ENCODE data around the gene ARHGAP27. TPM values are rescaled to one million over a fixed set of nuclear protein-coding genes. Genes with fewer than 3 reads are reported as not detected.

The ARHGAP27 gene
- total and polyA plus RNA-seq, 2 donors (not counting 1 experiment from before 2014, with no cell fraction given), result 0.57 to 3.3 TPM

DNA sequence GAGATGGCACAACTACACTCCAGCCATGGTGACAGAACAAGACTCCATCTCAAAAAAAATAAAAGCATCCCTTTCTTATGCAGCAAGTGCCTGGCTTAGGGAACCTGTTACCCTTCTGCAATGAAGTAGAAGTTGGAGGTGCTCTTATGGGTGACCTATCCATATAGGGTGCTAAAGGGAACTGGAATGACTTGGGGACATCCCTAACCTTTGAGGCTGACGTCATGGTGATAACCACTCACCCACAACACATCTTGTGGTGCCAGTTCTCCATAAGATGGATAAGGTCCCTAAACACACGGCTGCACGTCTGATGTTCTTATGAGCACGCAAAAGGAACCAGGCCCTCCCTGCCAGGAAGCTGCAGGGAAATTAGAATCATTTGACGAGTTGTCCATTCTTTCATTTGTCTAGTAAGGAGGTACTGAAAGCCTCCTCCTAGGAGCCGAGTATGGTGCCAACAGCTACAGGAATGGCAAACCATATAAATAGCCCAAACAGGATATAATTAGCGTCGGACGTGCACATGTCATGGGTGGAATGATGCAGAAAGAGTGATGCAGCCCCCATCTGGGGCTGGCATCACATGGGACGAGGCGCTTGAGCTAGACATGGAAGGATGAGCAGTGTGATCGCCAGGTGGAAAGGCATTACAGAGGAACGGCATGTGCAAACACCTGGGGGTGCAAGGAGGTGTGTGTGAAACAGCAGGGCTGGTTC is 52.5 kb downstream of the ARHGAP27 start:
- Histone ChIP-seq H3K4me2 (ENCODE audit: extremely low read depth, insufficient read depth, low read length) (no peak overlapping the region), H3K4me1 (ENCODE audit: control insufficient read depth, extremely low read depth, insufficient read depth, low read length) (no peaks in the 10 kb centered on the region), H3K27ac (ENCODE audit: insufficient read depth, low read length) (no peak overlapping the region), H2AFZ (ENCODE audit: low read length) (no peak overlapping the region), H3K36me3 (ENCODE audit: control insufficient read depth, insufficient read depth, low read length) (no peaks in the 10 kb centered on the region), H3K9me3 (ENCODE audit: control insufficient read depth, insufficient read depth, low read depth, low read length) (no peaks in the 10 kb centered on the region), H4K20me1 (ENCODE audit: control insufficient read depth, extremely low read depth, insufficient read depth, low read length) (no peaks in the 10 kb centered on the region), H3K27me3 (ENCODE audit: control insufficient read depth, insufficient read depth, low read length) (no peaks in the 10 kb centered on the region), H3K4me3 (replicated peaks in 1 of 4; ENCODE audit: control extremely low read depth in 1 of 4, insufficient read depth in 1 of 4, low read depth in 3 of 4, low read length in 4 of 4) (no peak overlapping the region), H3K9ac (ENCODE audit: insufficient read depth, low read length) (no peak overlapping the region), H3K79me2 (ENCODE audit: control insufficient read depth, insufficient read depth, low read length) (no peaks in the 10 kb centered on the region)
- DNase-seq (ENCODE audit: low read depth in 2 of 2), result no peak
- TF ChIP-seq EZH2 (IDR thresholded peaks at IDR 0.05; ENCODE audit: low read length, missing control alignments), result no peak
- TF ChIP-seq, protein P1, sequence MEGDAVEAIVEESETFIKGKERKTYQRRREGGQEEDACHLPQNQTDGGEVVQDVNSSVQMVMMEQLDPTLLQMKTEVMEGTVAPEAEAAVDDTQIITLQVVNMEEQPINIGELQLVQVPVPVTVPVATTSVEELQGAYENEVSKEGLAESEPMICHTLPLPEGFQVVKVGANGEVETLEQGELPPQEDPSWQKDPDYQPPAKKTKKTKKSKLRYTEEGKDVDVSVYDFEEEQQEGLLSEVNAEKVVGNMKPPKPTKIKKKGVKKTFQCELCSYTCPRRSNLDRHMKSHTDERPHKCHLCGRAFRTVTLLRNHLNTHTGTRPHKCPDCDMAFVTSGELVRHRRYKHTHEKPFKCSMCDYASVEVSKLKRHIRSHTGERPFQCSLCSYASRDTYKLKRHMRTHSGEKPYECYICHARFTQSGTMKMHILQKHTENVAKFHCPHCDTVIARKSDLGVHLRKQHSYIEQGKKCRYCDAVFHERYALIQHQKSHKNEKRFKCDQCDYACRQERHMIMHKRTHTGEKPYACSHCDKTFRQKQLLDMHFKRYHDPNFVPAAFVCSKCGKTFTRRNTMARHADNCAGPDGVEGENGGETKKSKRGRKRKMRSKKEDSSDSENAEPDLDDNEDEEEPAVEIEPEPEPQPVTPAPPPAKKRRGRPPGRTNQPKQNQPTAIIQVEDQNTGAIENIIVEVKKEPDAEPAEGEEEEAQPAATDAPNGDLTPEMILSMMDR (conservative IDR thresholded peaks at IDR 0.05 in 1 of 2, IDR thresholded peaks at IDR 0.05 in 1 of 2; ENCODE audit: low read depth in 1 of 2, low read length in 2 of 2), result no peak

DNA sequence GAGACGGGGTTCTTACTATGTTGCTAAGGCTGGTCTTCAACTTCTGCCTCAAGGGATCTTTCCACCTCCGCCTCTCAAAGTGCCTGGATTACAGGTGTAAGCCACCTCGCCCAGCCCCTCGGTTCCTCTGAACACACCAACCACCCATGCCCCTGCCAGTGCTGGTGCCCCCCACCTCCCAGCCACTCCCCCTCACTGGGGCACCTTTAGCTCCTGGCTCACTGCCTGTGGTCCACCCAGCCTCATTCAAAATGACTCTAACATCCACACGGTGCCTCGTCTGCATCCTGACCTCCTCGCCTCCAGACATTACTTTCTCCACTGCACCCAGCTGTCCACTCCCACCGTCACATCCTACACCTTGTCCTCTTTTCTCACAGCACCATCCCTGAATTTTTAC is 55.3 kb downstream of the ARHGAP27 start:
- DNase-seq (ENCODE audit: low read depth in 2 of 2), result no peak
- H3K4me2 ChIP-seq (ENCODE audit: extremely low read depth, insufficient read depth, low read length), result no peak overlapping the region
- no peak overlapping the region for H3K27ac ChIP-seq (ENCODE audit: insufficient read depth, low read length)
- no peaks in the 10 kb centered on the region for H3K36me3 ChIP-seq (ENCODE audit: control insufficient read depth, insufficient read depth, low read length)
- H2AFZ ChIP-seq (ENCODE audit: low read length), result no peak overlapping the region
- H3K9ac ChIP-seq (ENCODE audit: insufficient read depth, low read length), result no peak overlapping the region
- peaks cover 2% of the 10 kb centered on the region for H3K4me1 ChIP-seq (ENCODE audit: control insufficient read depth, extremely low read depth, insufficient read depth, low read length)
- H4K20me1 ChIP-seq (ENCODE audit: control insufficient read depth, extremely low read depth, insufficient read depth, low read length), result no peaks in the 10 kb centered on the region
- no peak overlapping the region for H3K4me3 ChIP-seq (replicated peaks in 1 of 4; ENCODE audit: control extremely low read depth in 1 of 4, insufficient read depth in 1 of 4, low read depth in 3 of 4, low read length in 4 of 4)
- TF ChIP-seq, protein P1 (conservative IDR thresholded peaks at IDR 0.05 in 1 of 2, IDR thresholded peaks at IDR 0.05 in 1 of 2; ENCODE audit: low read depth in 1 of 2, low read length in 2 of 2), result no peak
- TF ChIP-seq EZH2 (IDR thresholded peaks at IDR 0.05; ENCODE audit: low read length, missing control alignments), result no peak
- no peaks in the 10 kb centered on the region for H3K27me3 ChIP-seq (ENCODE audit: control insufficient read depth, insufficient read depth, low read length)
- H3K9me3 ChIP-seq (ENCODE audit: control insufficient read depth, insufficient read depth, low read depth, low read length), result no peaks in the 10 kb centered on the region
- H3K79me2 ChIP-seq (ENCODE audit: control insufficient read depth, insufficient read depth, low read length), result no peaks in the 10 kb centered on the region

DNA sequence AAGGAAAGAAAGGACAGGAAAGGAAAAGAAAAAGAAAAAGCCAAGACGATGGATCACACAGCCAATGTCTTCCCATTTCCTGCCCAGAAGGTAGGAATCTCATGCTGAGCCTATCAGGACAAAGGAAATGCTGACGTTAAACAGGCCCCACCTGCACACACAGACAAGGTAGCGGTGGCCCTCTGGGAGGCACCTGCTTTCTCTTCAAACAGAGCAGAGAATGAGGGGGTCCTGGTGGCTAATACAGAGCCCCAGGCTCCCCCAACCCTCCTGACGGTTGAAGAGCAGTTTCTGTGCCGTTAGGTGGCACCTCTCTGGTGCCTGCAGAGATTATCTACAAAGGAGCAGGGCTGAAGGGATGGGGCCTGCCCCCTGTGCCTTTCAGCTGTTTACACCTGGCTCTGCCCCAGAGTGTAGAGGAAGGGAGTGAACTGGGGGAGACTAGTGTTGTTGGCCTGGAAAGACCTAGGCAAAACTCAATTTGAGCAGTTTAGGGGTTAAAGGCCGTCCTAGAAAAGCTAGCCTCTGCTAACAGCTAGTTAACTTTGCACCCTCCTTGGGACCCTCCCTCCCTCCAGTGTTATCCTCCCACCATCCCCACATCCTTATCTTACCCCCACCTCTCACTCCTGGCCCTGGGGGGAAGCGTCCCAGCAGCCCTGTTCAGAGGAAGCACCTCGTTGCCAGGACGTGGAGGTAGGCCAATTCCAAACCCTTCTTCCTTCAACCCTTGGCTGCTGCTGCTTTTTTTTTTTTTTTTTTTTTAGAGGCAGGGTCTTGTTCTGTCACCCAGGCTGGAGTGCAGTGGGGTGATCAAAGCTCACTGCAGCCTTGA is 56.3 kb downstream of the ARHGAP27 start:
- no peaks in the 10 kb centered on the region for H3K9me3 ChIP-seq (ENCODE audit: control insufficient read depth, insufficient read depth, low read depth, low read length)
- no peak overlapping the region for H3K27ac ChIP-seq (ENCODE audit: insufficient read depth, low read length)
- H4K20me1 ChIP-seq (ENCODE audit: control insufficient read depth, extremely low read depth, insufficient read depth, low read length), result no peaks in the 10 kb centered on the region
- TF ChIP-seq, protein P1 (conservative IDR thresholded peaks at IDR 0.05 in 1 of 2, IDR thresholded peaks at IDR 0.05 in 1 of 2; ENCODE audit: low read depth in 1 of 2, low read length in 2 of 2), result no peak
- TF ChIP-seq EZH2 (IDR thresholded peaks at IDR 0.05; ENCODE audit: low read length, missing control alignments), result no peak
- no peak overlapping the region for H2AFZ ChIP-seq (ENCODE audit: low read length)
- no peaks in the 10 kb centered on the region for H3K36me3 ChIP-seq (ENCODE audit: control insufficient read depth, insufficient read depth, low read length)
- peaks cover 8% of the 10 kb centered on the region for H3K4me1 ChIP-seq (ENCODE audit: control insufficient read depth, extremely low read depth, insufficient read depth, low read length)
- H3K79me2 ChIP-seq (ENCODE audit: control insufficient read depth, insufficient read depth, low read length), result no peaks in the 10 kb centered on the region
- no peak for DNase-seq (ENCODE audit: low read depth in 2 of 2)
- no peak overlapping the region for H3K9ac ChIP-seq (ENCODE audit: insufficient read depth, low read length)
- H3K4me3 ChIP-seq (replicated peaks in 1 of 4; ENCODE audit: control extremely low read depth in 1 of 4, insufficient read depth in 1 of 4, low read depth in 3 of 4, low read length in 4 of 4), result no peak overlapping the region
- H3K4me2 ChIP-seq (ENCODE audit: extremely low read depth, insufficient read depth, low read length), result no peak overlapping the region
- H3K27me3 ChIP-seq (ENCODE audit: control insufficient read depth, insufficient read depth, low read length), result no peaks in the 10 kb centered on the region
